A549 (cell line): ENCODE results near the gene SWAP70.

ENCODE experiments used
- CEBPB ChIP-seq, 2 experiments: fragments of >200 bp in 1 of 2; sonication (Bioruptor Twin) in 1 of 2; formaldehyde crosslinking in 1 of 2; IDR thresholded peaks; 2 replicates each; pipeline ENCODE4 v1.6.1; 2012 to 2016
- CTCF ChIP-seq: fragments of >200 bp; sonication (Bioruptor Twin); formaldehyde crosslinking; IDR thresholded peaks from 3 replicates; pipeline ENCODE4 v1.5.1; 2016
- EP300 ChIP-seq, 2 experiments: fragments of >200 bp; sonication (Bioruptor Twin); formaldehyde crosslinking; IDR thresholded peaks; 2 replicates in 1 of 2; 3 replicates in 1 of 2; pipeline ENCODE4 v1.6.1; 2016 to 2017
- FOSL2 ChIP-seq, 2 experiments: fragments of 450-650 bp in 1 of 2; fragments of >200 bp in 1 of 2; sonication (Bioruptor Twin) in 1 of 2; formaldehyde crosslinking; IDR thresholded peaks; 2 replicates each; pipeline versions ENCODE4 v1.5.0 to v1.6.1; 2016 to 2020; ENCODE audit warnings: mild to moderate bottlenecking in 1 of 2, moderate library complexity in 1 of 2
- MYC ChIP-seq: IDR thresholded peaks from 2 replicates; pipeline ENCODE4 v1.6.1; 2012; ENCODE audit warnings: mild to moderate bottlenecking, inconsistent platforms, low read length, improper control_type of control experiment, borderline replicate concordance
- PBX3 ChIP-seq: IDR thresholded peaks from 2 replicates; pipeline ENCODE4 v1.6.1; 2012
- REST ChIP-seq: fragments of 200-600 bp; sonication (generic); IDR thresholded peaks from 2 replicates; pipeline ENCODE4 v1.6.1; 2016; ENCODE audit warnings: antibody characterized with exemption, mild to moderate bottlenecking, moderate library complexity
- ZFP36 ChIP-seq: fragments of 450-650 bp; IDR thresholded peaks from 2 replicates; pipeline ENCODE4 v1.6.1; 2014; ENCODE audit warnings: borderline replicate concordance; ENCODE audit not compliant: partially characterized antibody

GRCh38 chr11:9773524-9773923 lies 109.6 kb downstream of the SWAP70 start:
- no peak for TF ChIP-seq CEBPB (IDR thresholded peaks at IDR 0.05)
- TF ChIP-seq ZFP36, result no peak
- TF ChIP-seq MYC, result no peak
- TF ChIP-seq REST, result no peak
- no peak for TF ChIP-seq FOSL2 (IDR thresholded peaks at IDR 0.05)
- no peak for TF ChIP-seq FOSL2 (CRISPR knock-in tag; IDR thresholded peaks at IDR 0.05)
- TF ChIP-seq CTCF, result no peak
- TF ChIP-seq PBX3, result no peak
- TF ChIP-seq EP300 (IDR thresholded peaks at IDR 0.05), result no peak
